K562 (cell line): ENCODE data around the gene PSMB10. TPM values are rescaled to one million over a fixed set of nuclear protein-coding genes. Genes with fewer than 3 reads are reported as not detected.
"Not testable (repeated sequence)": the region's sequence is repeated elsewhere in the genome, so short reads cannot be mapped to it uniquely, and the experiment has no call there.

Experiments
- ATAC-seq: fragments of 200-7000 bp; cut with Tn5 transposase; 3 replicates; pipeline ENCODE4 v1.9.1; 2020; ENCODE audit warnings: moderate library complexity
- BruUV-seq: library from RNA; stranded (reverse); fragments of 400-500 nt; replicated peaks from 2 replicates; lab custom pipeline; 2021; lab: Mats Ljungman, UMichigan
- CTCF ChIA-PET: fragments of 300-600 bp; formaldehyde crosslinking; extraction: SDS; loops from one replicate; lab custom pipeline; 2021; ENCODE audit warnings: low intra/inter-chr PET ratio; lab: Yijun Ruan, JAX
- POLR2A ChIA-PET: fragments of 300-600, 350-650 bp; sonication (Branson Sonifier 250); formaldehyde crosslinking; extraction: SDS; loops from one replicate; lab custom pipeline; 2021; ENCODE audit warnings: antibody characterized with exemption, inconsistent platforms; lab: Yijun Ruan, JAX
- DNase-seq, 4 experiments: peaks; one replicate each; pipeline versions ENCODE4 v3.0.0 to v3.0.0-alpha.2; 2011 to 2018; ENCODE audit warnings: low spot score in 3 of 4, mixed read lengths in 3 of 4; ENCODE audit errors: extremely low read depth in 1 of 4
- FAIRE-seq: peaks from 2 replicates; lab custom pipeline; 2011; peaks lifted over from hg19 to GRCh38; lab: Jason Lieb, UNC
- H2AFZ ChIP-seq: 2 replicates; pipeline ENCODE4 v1.6.0; 2011; ENCODE audit warnings: low read depth, low read length, control low read depth, inconsistent platforms
- H3K27ac ChIP-seq: fragments of 200-600 bp; 3 replicates; pipeline ENCODE4 v1.8.0; 2011; ENCODE audit warnings: low read depth, mild to moderate bottlenecking, control low read depth, inconsistent platforms, low read length, moderate library complexity, mixed read lengths; ENCODE audit errors: extremely low read depth
- H3K27me3 ChIP-seq, 2 experiments: fragments of 300-600 bp in 1 of 2; 2 replicates in 1 of 2; 3 replicates in 1 of 2; pipeline versions ENCODE4 v1.6.0 to v1.8.0; 2011; ENCODE audit warnings: inconsistent platforms in 2 of 2, low read length in 2 of 2, mild to moderate bottlenecking in 1 of 2, mixed read lengths in 1 of 2, moderate library complexity in 1 of 2; ENCODE audit not compliant: control insufficient read depth in 2 of 2, insufficient read depth in 2 of 2
- H3K36me3 ChIP-seq: fragments of 300-600 bp; 3 replicates; pipeline ENCODE4 v1.8.0; 2011; ENCODE audit warnings: mild to moderate bottlenecking, low read length, inconsistent platforms; ENCODE audit not compliant: control insufficient read depth, insufficient read depth
- H3K4me1 ChIP-seq, 2 experiments: fragments of 200-600 bp in 1 of 2; replicated peaks in 1 of 2; 2 replicates in 1 of 2; 3 replicates in 1 of 2; pipeline versions ENCODE4 v1.5.1 to v1.8.0; 2011; ENCODE audit warnings: inconsistent platforms in 2 of 2, low read length in 2 of 2, mild to moderate bottlenecking in 1 of 2, mixed read lengths in 1 of 2, moderate library complexity in 1 of 2; ENCODE audit not compliant: control insufficient read depth in 2 of 2, insufficient read depth in 2 of 2
- H3K4me2 ChIP-seq: 2 replicates; pipeline ENCODE4 v1.6.1; 2011; ENCODE audit warnings: low read length, control low read depth, inconsistent platforms, mixed read lengths; ENCODE audit not compliant: insufficient read depth
- H3K4me3 ChIP-seq: fragments of 200-600 bp; sonication (generic), shearing (Covaris generic); 2 replicates; pipeline ENCODE4 v1.5.1; 2016; ENCODE audit warnings: control low read depth, inconsistent platforms
- H3K79me2 ChIP-seq: fragments of 200-600 bp; 3 replicates; pipeline ENCODE4 v1.8.0; 2011; ENCODE audit warnings: low read length, inconsistent platforms; ENCODE audit not compliant: control insufficient read depth, insufficient read depth
- H3K9ac ChIP-seq, 2 experiments: 2 replicates each; pipeline versions ENCODE4 v1.6.0 to v1.6.1; 2011; ENCODE audit warnings: low read depth in 2 of 2, low read length in 2 of 2, control low read depth in 1 of 2, inconsistent platforms in 1 of 2, mild to moderate bottlenecking in 1 of 2, mixed read lengths in 1 of 2; ENCODE audit not compliant: insufficient read depth in 1 of 2
- H3K9me1 ChIP-seq: one replicate; pipeline ENCODE4 v1.6.0; 2011; ENCODE audit warnings: inconsistent platforms, mild to moderate bottlenecking, low read length, moderate library complexity; ENCODE audit not compliant: control insufficient read depth, insufficient read depth
- H3K9me3 ChIP-seq: replicated peaks from 2 replicates; pipeline ENCODE4 v1.5.1; 2011; ENCODE audit warnings: low read depth, low read length, inconsistent platforms; ENCODE audit not compliant: control insufficient read depth, insufficient read depth
- H4K20me1 ChIP-seq: replicated peaks from 2 replicates; pipeline ENCODE4 v1.6.1; 2011; ENCODE audit warnings: low read length, inconsistent platforms, mixed read lengths; ENCODE audit not compliant: control insufficient read depth, insufficient read depth
- PRDM10 ChIP-seq: fragments of 450-650 bp; IDR thresholded peaks from 2 replicates; pipeline ENCODE4 v1.6.1; 2018; ENCODE audit not compliant: partially characterized antibody
- ZNF121 ChIP-seq: sonication (generic); formaldehyde crosslinking; conservative IDR thresholded peaks from 2 replicates; pipeline ENCODE4 v1.8.0; 2022; ENCODE audit warnings: missing genetic modification reagents
- WGBS: fragments of 100-300 bp; shearing (Covaris generic); methylation state at CpG from one replicate; pipeline ENCODE4 v1.1.6; 2016; ENCODE audit warnings: low coverage, mixed read lengths; ENCODE audit not compliant: insufficient coverage; ENCODE audit errors: missing lambda C conversion rate; 5-methylcytosine and 5-hydroxymethylcytosine counted together
- in situ Hi-C: fragments of 300-500 bp; cut with MboI; formaldehyde crosslinking; loops from 4 replicates; pipeline ENCODE4 v1.15.0; 2018; ENCODE audit warnings: inconsistent platforms, mixed read lengths
- intact Hi-C: fragments of 100-400 bp; cut with micrococcal nuclease; formaldehyde crosslinking; loops from 2 replicates; pipeline ENCODE4 v1.14.2; 2022
- polyA plus RNA-seq, 8 experiments: library from polyadenylated mRNA; depleted of rRNA in 4 of 8; stranded (reverse) in 5 of 8; unstranded in 3 of 8; fragments of >200 nt; fragmentation: Nextera tagmentation in 2 of 8; fragmentation: Illumina TruSeq in 1 of 8; extraction: Ambion mirVana in 2 of 8; extraction: Trizol in 1 of 8; gene quantifications; 2 replicates each; pipeline versions ENCODE4 v1.2.1 to v1.2.3, GENCODE V29; 2011 to 2014; ENCODE audit warnings: inconsistent platforms in 1 of 8, missing spikeins in 1 of 8
- total RNA-seq, 7 experiments: library from RNA; depleted of rRNA in 6 of 7; stranded (reverse); fragments of >200 nt in 6 of 7; fragmentation: Illumina TruSeq in 2 of 7; extraction: Trizol in 2 of 7; gene quantifications; 2 replicates each; pipeline versions ENCODE4 v1.2.1 to v1.2.3, GENCODE V29; 2011 to 2021; ENCODE audit warnings: low replicate concordance in 1 of 7

Gene PSMB10
- total and polyA plus RNA-seq, 9 of the 15 experiments (the other 6 are each of a cell fraction or from before 2014, with no cell fraction given) = 11.7 to 105 (median 51.0) TPM

GRCh38 chr16:67937713-67938112, 1.1 kb upstream of the PSMB10 start:
- H2AFZ ChIP-seq, DNase-seq, H3K27ac ChIP-seq, H3K9me3 ChIP-seq, ATAC-seq, FAIRE-seq, H3K4me3 ChIP-seq, H3K4me2 ChIP-seq, in situ Hi-C loops, H3K9me1 ChIP-seq, BruUV-seq, H3K9ac ChIP-seq, H4K20me1 ChIP-seq, H3K27me3 ChIP-seq: not testable (repeated sequence)
- CTCF ChIA-PET = interaction anchor here (0.7 kb wide), 1 partner anchor 605 kb away, joined by 3 read pairs; no protein-coding TSS in a partner anchor
- TF ChIP-seq ZNF121 (CRISPR knock-in tag) (peak; percentile 78), PRDM10 (peak; percentile 74)
- H3K4me1 ChIP-seq = peaks cover 20 to 71% of the 10 kb centered on the region in 2 experiments
- 50% methylated on average over 1 of the region's 5 CpGs for WGBS
- POLR2A ChIA-PET = interaction anchor here (1.3 kb wide), 1 partner anchor 12 kb away, joined by 5 read pairs; no protein-coding TSS in a partner anchor
- H3K36me3 ChIP-seq = peaks cover 30% of the 10 kb centered on the region; the same call in 2 of the 3 replicates
- intact Hi-C loops = loop anchor here (5.0 to 10.0 kb wide), 2 partner anchors 105 to 413 kb away; partner anchors contain the start of gene RIPOR1
- H3K79me2 ChIP-seq = peaks cover 42% of the 10 kb centered on the region
